NCI-H1105 treated with DMSO at 0.1 percent for 48 hours (cell line): Measurements from ENCODE around the gene ALG1.

ENCODE experiments used
- DNase-seq: peaks from one replicate; lab custom pipeline; 2025; lab: John Stamatoyannopoulos, UW

ALG1 gene, protein sequence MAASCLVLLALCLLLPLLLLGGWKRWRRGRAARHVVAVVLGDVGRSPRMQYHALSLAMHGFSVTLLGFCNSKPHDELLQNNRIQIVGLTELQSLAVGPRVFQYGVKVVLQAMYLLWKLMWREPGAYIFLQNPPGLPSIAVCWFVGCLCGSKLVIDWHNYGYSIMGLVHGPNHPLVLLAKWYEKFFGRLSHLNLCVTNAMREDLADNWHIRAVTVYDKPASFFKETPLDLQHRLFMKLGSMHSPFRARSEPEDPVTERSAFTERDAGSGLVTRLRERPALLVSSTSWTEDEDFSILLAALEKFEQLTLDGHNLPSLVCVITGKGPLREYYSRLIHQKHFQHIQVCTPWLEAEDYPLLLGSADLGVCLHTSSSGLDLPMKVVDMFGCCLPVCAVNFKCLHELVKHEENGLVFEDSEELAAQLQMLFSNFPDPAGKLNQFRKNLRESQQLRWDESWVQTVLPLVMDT

DNA sequence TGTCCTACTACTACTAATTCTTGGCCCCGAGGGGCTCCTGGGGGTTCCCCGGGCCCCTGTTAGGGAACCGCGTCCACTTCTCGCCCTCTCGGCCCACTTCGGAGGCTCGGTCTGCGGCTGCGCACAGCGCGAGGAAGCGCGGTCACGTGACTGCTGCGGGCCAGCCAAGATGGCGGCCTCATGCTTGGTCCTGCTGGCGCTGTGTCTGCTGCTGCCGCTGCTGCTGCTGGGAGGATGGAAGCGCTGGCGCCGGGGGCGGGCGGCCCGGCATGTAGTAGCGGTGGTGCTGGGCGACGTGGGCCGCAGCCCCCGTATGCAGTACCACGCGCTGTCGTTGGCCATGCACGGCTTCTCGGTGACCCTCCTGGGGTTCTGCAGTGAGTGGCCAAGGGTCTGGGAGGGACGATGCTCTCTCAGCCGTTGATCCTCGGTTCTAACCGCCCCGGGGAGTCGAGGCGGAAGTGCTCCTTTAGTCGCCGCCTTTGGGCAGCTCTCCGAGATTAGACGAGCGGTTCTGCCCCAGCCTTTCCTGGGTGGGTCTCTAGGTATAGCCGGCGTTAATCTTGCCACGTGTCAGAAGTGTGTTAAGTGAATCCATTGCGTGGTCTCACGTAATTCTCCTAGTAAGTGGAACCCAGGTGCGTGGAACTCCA is at the start of gene ALG1:
Gene ALG1, plus strand, starts transcription at position 163 of the 653 bp plus-strand sequence. Its CDS starts 7 bp downstream, at position 170.
- DNase-seq: peak; percentile 71

DNA sequence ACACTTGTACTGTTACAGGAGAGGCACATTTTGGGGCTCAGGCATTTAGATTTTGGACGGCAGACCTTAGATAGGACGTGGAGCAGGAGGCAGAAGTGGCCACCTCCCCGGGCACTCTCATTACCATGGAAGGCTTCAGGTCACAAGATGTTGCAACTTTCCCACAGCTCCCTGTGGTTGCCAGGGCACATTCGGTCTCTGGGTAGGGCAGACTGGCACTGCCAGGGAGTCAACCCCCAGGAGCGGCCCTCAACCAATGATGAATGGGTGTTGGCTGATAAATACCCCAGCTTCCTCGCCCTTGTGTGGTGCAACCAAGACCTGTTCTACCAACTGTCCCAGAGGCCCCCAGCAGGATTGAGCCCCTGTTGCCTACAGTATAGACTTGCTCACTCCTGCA is 49.1 kb upstream of the ALG1 start:
- DNase-seq: no peak

DNA sequence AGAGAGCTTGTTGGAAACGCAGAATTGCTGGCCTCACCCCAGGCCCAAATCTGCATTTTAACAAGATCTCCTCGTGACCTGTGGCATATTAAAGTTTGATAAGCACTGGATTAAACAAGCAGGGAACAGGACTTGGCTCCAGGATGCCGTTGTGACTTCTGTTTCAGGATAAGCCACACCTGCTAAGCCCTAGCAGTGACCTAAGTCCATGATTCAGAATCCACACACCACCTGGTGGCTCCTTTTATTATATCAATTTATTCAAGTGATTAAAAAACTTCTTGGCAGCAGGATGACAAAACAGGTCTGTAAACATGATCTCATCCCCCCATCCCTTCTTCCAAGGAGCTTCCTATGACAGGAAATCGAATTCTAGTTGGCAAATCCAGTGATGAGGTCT is 47.0 kb upstream of the ALG1 start:
- peak; percentile 60 for DNase-seq

DNA sequence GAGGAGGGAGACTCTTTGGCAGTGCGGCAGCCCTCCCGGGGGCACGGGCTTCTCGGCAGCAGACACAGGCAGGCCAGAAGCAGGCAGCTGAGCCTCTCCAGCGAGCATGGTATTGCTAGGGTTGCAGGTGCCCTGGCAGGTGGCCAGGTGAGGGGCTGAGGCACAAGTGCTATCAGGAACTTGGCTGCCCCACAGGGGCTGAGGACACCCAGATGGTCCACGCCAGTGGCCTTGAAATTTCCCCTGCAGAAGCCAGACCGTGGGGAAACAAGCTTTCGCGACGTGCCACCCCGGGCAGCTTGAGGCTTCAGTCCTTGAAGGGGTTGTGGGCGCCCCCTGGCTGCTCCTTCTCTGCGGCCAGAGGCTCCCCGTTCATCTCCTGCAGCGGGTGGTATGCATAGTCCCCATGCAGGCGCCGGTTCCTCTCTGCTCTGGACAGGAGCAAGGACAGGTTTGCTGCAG is 46.4 kb upstream of the ALG1 start:
- DNase-seq: peak; percentile 49

DNA sequence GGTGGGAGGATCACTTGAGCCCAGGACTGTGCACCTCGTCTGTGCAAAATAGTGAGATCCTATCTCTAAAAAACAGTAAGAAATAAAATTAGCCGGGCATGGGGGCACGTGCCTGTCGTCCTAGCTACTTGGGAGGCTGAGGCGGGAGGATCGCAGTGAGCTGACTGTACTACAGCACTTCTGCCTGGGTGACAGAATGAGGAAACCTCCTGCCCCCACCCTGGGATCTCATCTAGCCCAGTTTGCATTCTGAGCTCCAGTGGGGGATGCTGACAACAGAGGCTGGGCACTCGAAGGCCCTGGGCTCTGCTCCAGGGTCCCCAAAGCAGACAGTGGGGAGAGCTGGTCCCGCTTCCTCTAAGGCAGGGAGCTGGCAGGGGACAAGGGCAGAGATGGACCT is 45.0 kb upstream of the ALG1 start:
- no peak for DNase-seq

DNA sequence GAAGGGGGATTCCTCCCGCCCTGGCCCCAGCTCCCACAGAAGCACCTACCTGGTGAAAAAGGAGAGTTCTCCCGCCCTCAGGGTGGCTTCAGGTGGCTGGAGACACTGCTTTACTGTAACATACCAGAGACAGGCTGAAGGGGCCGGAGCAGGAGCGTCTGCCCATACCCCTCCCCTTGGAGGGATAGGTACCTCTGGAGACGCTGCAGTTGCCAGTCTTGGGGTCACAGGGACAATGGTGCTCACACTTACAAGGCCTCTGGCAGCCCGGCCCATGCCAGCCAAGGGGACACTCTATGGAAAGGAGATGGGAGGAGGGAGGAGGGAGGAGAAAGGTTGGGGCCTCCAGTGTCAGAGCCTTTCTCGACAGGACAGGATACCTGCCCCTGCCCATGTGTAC is 44.6 kb upstream of the ALG1 start:
- DNase-seq: no peak

DNA sequence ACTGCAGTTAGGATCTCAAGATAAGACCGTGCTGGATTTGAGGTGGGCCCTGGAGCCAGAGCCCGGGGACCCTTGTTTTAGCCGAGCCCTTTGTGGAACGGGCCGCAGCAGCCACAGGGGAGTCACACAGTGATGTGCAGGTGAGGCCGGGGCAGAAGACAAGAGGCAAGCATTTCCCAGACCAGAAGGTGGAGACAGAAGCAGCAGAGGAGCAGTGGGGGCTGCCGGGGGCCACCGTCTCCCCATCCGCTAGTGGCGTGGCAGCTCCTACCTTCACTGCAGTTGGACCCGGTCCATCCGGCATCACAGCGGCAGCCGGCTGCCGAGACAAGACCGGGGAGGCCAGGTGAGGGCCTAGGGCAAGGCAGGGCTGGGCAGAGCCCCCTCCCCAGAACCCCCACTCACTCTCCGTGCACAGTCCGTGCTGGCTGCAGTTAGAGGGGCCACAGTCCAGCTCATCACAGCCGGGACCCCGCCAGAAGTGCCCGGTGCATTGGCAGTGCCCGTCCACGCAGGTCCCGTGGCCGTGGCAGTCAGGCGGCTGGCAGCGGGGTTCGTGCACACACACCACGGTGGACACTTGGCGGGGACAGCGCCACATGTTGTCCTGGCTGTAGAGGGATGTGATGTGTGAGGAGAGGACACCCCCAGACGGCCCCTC is 43.9 kb upstream of the ALG1 start:
- DNase-seq: no peak

DNA sequence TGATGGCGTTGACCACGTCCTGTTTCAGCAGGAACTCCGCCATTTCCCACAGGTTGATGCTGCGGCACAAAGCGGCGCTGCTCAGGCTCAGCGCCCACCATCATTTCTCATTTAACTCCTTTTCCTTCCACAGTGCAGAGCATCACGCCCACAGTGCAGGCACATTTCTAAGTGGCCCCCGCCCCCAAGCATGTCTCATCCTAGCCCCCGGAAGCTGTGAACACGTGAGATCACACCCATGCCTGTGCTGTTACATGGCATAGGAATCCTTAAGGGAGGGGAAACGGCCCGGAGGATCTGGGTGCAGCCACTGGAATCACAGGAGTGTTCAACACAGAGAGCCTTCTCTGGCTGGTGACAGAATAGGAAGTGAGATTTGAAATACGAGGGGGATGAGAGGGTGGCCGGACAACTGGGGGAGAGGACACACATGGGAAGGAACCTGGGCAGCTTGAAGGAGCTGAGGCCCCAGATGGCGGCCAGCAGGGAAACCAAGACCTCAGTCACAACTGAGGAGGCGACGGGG is 42.6 kb upstream of the ALG1 start:
- no peak for DNase-seq

DNA sequence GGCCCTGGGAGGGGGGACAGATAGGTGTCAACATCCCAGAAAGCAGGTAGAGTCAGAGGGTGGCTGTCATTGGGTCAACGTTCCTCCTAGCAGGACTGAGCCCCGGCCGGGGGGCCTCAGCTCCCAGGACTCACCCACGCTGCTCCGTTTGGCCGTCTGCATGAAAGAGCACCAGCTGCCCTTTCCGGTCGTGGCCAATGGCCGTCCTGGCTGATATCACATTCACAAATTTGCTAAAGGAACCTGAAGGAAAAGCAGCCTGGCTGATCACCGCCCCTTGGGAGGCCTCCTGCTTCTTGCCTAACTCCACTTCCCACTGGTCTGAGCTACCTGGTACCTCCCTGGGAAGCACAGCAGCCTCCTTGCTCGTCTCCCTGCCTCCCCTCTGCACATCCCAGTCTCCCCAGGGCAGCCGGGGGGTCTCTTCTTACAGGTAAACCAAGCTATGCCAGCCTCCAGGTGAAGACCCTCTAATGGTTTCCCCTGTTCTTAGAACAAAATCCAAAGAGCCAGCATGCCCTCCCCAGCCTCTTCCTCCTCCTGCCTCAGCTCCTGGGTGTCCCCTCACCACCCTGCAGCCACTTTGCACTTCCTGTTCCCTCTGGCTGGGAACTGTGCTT is 41.3 kb upstream of the ALG1 start:
- no peak for DNase-seq

DNA sequence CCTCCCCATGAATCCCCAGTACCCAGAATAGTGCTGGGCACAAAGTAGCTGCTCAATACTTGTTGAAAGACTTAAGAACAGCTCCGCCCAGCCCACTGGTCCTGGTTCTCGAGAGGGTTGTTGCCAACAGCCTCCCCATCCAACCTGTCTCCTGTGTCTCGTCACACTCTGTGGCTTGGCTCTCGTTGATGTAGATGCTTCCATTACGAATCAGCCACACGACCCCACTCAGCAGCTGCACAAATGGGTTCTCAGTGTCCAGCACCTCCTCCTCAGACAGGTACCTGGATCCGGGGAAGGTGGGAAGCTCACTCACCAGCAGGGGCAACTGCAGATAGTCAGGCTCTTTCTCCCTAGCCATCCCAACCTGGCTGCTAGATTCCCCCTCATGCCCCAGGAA is 40.0 kb upstream of the ALG1 start:
- no peak for DNase-seq

DNA sequence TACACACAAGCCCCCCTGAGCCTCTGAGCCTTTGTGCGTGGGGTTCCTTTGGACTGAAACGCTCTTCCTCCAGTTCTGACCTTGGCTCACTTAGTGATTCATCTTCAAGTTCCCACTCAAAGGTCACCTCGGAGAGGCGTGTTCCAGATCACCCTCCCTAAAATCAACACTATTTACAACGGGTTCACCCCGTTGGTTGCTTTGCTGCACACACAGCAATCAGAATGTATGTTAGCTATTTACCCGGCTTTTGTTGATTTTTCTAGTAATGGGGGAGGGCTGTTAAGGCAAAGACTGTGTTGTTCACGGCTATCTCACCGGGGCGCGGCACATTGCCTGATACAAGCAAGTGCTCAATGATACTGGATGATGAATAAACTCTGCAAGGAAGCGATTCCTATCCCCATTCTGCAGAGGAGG is 38.9 kb upstream of the ALG1 start:
- no peak for DNase-seq

DNA sequence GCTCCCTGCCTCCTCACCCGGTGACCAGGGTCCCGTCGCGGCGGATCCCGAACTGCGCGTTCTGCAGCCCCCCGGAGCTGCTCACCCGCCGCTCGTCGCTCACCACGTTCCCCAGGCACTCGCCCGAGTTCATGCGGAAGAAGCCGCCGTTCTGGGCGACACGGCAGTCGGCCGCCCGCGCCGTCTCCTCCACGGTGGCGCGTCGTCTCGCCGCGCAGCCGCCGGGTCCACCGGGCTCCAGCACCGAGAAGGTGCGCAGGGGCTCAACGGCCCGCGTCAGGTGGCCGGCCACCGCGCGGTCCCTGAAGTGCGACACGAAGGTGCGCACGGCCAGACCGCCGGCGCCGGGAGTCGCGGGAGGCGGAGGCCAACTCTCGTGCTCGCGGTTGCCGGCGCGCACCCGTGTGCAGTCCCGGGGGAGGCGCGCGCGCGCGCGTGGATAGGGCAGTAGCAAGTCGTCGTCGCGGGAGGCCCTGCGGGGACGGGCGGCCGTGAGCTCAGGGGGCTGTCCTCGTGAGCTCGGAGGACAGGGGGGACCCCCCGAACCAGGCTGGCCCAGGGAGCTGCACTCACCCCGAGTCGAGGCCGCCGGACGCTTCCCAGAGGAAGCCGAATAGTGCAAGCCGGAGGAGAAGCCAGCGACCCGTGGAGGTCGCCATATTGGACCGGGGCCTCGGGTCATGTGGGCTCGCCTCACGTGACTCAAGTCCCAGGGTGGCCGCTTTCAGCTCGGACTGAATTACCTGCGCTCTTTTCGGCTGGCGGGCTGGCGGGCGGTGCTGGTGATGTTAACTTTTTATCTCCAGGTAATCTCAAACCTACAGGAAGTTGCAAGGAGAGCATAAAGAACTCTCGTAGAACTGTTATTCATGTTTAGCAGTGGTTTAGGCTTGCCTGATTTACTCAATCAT is 38.1 kb upstream of the ALG1 start, which contains the start of gene NAGPA:
Gene NAGPA, minus strand, starts transcription at position 680 of the 911 bp plus-strand sequence. Its CDS starts 21 bp downstream, at position 659.
- peak; percentile 54 for DNase-seq

DNA sequence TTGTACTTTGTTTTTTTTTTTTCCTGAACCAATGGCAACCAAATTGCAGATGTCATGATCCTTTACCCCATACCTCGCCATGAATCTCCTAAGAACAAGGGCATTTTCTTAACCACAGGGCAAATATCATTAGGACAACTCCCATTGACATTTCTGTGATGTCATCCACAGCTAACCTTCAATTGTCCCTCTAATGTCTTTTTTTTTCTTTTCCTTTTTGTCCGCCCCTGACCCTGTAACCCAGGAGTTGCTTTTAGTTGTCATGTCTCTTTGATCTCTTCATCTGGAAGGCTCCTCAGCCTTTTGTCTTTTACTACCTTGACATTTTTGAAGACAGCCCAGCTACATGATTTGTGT is 37.5 kb upstream of the ALG1 start:
- no peak for DNase-seq

DNA sequence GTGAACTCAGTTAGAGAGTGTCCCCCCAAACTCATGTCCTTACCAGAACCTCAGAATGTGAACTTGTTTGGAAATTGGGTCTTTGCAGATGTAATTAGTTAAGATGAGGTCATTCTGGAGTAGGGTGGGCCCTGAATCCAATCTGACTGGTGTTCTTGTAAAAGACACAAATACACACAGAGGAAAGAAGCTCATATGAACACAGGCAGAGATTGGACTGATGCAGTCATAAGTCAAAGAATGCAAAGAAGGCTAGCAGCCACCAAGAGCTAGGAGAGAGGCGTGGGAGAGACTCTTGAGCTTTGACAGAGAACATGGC is 35.8 kb upstream of the ALG1 start:
- DNase-seq: no peak

DNA sequence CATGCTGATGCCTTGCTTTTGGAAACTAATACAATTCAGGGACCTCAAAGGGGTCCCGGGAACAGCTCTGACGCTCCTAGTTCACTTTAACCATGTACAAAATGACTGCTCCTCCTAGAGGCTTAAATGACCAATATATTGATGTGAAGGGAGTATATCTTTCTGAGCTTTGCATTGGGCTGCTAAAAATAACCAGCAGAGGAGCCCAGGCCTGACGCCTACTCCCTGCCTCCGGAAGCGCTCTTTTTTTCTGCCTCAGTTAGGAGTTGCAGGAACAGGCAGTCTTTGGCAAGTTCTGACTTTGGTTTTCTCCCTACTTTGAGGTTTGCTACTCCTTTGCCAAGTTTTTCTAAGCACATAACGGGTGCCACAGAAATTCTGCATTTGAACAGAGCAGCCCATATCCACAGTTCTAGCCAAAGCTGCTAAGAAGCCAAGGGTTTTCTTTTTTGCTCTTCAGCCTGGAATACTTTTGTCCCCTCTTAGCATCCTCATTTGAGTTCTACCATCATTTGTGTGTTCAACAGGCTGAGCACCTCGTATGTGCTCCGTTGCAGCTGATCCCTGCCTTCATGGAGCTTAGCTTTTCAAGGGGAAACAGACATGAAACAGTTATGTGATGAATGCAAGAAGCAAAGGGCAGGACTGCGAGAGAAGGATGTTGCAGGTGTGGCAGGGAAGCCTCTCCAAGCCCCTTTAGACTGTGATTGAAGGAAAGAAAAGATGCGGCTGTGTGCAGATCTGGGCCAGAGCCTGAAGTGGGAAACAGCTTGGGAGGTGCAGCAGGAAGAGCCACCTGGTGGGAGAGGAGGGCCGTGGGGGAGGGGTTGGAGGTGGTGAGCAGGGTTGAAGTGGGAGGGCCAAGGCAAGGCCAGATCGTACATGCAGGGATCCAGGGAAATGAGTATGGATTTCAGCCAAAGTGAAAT is 35.2 kb upstream of the ALG1 start:
- no peak for DNase-seq

DNA sequence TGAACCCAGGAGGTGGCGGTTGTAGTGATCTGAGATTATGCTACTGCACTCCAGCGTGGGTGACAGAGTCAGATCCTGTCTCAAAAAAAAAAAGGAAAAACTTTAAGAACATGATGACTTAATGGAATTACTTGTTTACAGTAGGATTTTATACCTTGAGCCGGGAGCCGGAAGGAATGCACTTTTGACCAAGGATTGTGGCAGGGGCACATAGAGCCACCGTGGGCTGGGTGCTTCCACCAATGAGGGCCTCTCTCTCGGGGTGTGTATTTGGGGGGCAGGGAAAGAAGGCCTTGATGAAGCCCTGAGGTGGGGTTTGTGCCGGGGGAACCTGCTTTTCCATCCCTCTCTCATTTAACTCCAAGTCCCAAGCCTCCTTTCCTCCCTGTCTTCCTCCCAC is 31.2 kb upstream of the ALG1 start:
- no peak for DNase-seq

DNA sequence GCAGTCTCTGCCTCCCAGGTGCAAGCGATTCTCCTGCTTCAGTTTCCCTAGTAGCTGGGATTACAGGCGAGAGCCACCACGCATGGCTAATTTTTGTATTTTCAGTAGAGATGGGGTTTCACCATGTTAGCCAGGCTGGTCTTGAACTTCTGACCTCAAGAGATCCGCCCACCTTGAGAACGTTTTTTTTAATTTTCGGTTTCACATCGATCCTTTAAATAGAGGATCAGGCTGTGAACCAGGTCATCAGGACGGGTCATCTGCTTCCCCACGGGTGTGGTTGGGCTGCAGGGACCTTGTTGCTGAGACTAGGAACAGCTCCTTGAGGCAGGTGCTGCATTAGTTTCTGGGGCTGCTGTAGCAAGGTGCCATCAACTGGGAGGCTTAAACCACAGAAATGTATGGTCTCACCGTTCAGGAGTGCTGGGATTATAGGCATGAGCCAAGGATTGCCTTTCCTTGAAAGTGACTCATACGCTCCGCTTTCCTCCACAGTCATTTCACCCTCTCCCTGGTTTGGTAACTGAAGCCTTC is 30.0 kb upstream of the ALG1 start:
- no peak for DNase-seq

DNA sequence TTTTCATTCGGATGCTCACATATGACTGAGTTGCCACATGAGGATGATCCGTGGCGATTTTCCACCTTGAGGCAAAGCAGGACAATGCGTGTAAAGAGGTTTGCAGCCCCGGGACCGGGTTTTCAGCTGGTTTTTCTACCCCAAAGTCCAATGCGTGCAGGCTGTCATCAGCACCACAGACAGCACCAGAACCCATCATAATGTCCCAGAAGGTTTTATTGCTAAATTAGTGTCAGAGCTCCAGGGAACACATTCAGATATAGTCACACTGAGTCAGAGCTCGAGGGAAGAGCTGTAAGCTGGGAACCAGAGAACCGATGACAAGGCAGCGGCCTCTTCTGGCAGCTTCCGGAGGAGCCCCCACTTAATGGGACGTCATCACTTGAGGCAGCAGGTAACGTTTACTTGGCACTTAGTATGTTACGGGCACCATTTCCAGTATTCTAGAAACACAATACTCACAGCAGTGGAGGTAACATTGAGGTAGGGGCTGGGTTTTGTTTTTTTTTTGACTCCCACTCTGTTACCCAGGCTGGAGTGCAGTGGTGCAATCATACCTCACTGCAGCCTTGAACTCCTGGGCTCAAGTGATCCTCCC is 29.0 kb upstream of the ALG1 start:
- no peak for DNase-seq

DNA sequence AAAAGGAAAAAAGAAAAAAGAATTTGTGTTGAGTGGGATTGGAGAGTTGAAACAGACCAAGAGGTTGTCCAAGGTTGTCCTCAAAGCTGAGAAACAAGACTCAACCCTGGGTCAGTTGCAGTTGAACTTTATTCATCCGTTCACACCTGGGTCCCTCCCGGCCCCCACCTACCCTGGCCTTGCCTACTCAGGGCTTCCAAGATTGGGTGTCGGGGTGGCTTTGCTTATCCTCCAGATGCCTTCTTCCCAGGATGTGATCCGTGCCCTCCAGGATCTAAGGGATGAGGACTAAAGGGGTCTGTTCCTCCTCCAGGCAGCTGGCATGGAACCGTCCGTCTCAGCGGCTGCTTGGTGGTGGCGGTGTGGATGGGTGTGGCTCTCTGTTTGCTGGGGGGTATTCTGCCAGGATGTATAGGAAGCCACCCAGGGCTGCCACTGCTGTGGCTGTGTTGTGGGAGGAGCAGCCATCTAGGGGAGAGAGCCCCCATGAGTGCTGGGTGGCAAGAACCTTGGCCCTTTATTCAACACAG is 27.6 kb upstream of the ALG1 start:
- no peak for DNase-seq
